HepG2 (cell line): ENCODE data around the gene FCN1. TPM values are rescaled to one million over a fixed set of nuclear protein-coding genes. Genes with fewer than 3 reads are reported as not detected.

Source experiments
- ATAC-seq: fragments of 200-7000 bp; cut with Tn5 transposase; 3 replicates; pipeline ENCODE4 v1.9.1; 2020; ENCODE audit warnings: mild to moderate bottlenecking, moderate library complexity
- BruUV-seq: library from RNA; stranded (reverse); fragments of 400-500 nt; replicated peaks from 2 replicates; lab custom pipeline; 2021; lab: Mats Ljungman, UMichigan
- CTCF ChIA-PET: fragments of 300-600 bp; formaldehyde crosslinking; extraction: SDS; loops from one replicate; lab custom pipeline; 2021; ENCODE audit warnings: low total read pairs, inconsistent platforms, low intra/inter-chr PET ratio; lab: Yijun Ruan, JAX
- POLR2A ChIA-PET: fragments of 350-600 bp; sonication (Branson Sonifier 250); formaldehyde crosslinking; loops from one replicate; lab custom pipeline; 2020; ENCODE audit warnings: antibody characterized with exemption, inconsistent platforms; lab: Yijun Ruan, JAX
- DNase-seq: peaks from one replicate; pipeline ENCODE4 v3.0.0-alpha.2; 2015; ENCODE audit warnings: low spot score
- FAIRE-seq: peaks from 3 replicates; lab custom pipeline; 2011; peaks lifted over from hg19 to GRCh38; lab: Jason Lieb, UNC
- H2AFZ ChIP-seq: one replicate; pipeline ENCODE4 v1.6.1; 2011; ENCODE audit warnings: low read length, inconsistent platforms
- H3K27ac ChIP-seq: fragments of 300-600 bp; 3 replicates; pipeline ENCODE4 v1.8.0; 2011; ENCODE audit warnings: mixed run types, mild to moderate bottlenecking, mixed read lengths, low read length, inconsistent platforms; ENCODE audit not compliant: insufficient read depth; ENCODE audit errors: extremely low read length
- H3K27me3 ChIP-seq, 2 experiments: fragments of 200-600 bp in 1 of 2; 2 replicates in 1 of 2; 3 replicates in 1 of 2; pipeline versions ENCODE4 v1.6.0 to v1.8.0; 2011; ENCODE audit warnings: low read length in 2 of 2, mild to moderate bottlenecking in 2 of 2, moderate library complexity in 2 of 2, inconsistent platforms in 1 of 2; ENCODE audit not compliant: insufficient read depth in 2 of 2, control insufficient read depth in 1 of 2
- H3K36me3 ChIP-seq, 2 experiments: fragments of 200-600 bp in 1 of 2; replicated peaks in 1 of 2; 2 replicates in 1 of 2; 3 replicates in 1 of 2; pipeline versions ENCODE4 v1.5.1 to v1.8.0; 2011; ENCODE audit warnings: low read length in 2 of 2, inconsistent platforms in 1 of 2; ENCODE audit not compliant: insufficient read depth in 2 of 2, control insufficient read depth in 1 of 2
- H3K4me1 ChIP-seq: 2 replicates; pipeline ENCODE4 v1.5.1; 2012; ENCODE audit warnings: low read length, inconsistent platforms; ENCODE audit not compliant: insufficient read depth
- H3K4me2 ChIP-seq: 2 replicates; pipeline ENCODE4 v1.6.0; 2011; ENCODE audit warnings: low read depth, low read length, inconsistent platforms
- H3K4me3 ChIP-seq, 3 experiments: fragments of 200-600 bp in 1 of 3; sonication (generic), shearing (Covaris generic) in 1 of 3; replicated peaks in 1 of 3; 2 replicates each; pipeline ENCODE4 v1.5.1; 2011 to 2016; ENCODE audit warnings: low read length in 3 of 3, inconsistent platforms in 2 of 3, low read depth in 2 of 3, mild to moderate bottlenecking in 2 of 3, control low read depth in 1 of 3, mixed read lengths in 1 of 3; ENCODE audit not compliant: insufficient read depth in 1 of 3
- H3K79me2 ChIP-seq: one replicate; pipeline ENCODE4 v1.6.1; 2011; ENCODE audit warnings: low read length, inconsistent platforms; ENCODE audit not compliant: insufficient read depth
- H3K9ac ChIP-seq: 2 replicates; pipeline ENCODE4 v1.6.0; 2011; ENCODE audit warnings: mild to moderate bottlenecking, low read depth, low read length, inconsistent platforms; ENCODE audit not compliant: insufficient read depth
- H3K9me3 ChIP-seq: 2 replicates; pipeline ENCODE4 v1.5.1; 2012; ENCODE audit warnings: mild to moderate bottlenecking, low read length
- H4K20me1 ChIP-seq: 2 replicates; pipeline ENCODE4 v1.6.0; 2011; ENCODE audit warnings: inconsistent platforms, mild to moderate bottlenecking, low read length, moderate library complexity; ENCODE audit not compliant: insufficient read depth
- KDM2A ChIP-seq: sonication (generic); formaldehyde crosslinking; IDR thresholded peaks from 2 replicates; pipeline ENCODE4 v1.4.0; 2020; ENCODE audit warnings: low read depth, missing genetic modification reagents, borderline replicate concordance
- MNT ChIP-seq: fragments of 450-650 bp; IDR thresholded peaks from 2 replicates; pipeline ENCODE4 v1.6.1; 2016
- NFAT5 ChIP-seq: sonication (generic); formaldehyde crosslinking; IDR thresholded peaks from 2 replicates; pipeline ENCODE4 v1.4.0; 2020; ENCODE audit warnings: missing genetic modification reagents
- NFKBIZ ChIP-seq: IDR thresholded peaks from 2 replicates; pipeline ENCODE4 v1.6.1; 2018; ENCODE audit warnings: missing genetic modification reagents, missing compliant biosample characterization
- PLRG1 ChIP-seq: fragments of 450-650 bp; conservative IDR thresholded peaks from 2 replicates; pipeline ENCODE4 v1.6.1; 2016
- REXO4 ChIP-seq: sonication (generic); formaldehyde crosslinking; IDR thresholded peaks from 2 replicates; pipeline ENCODE4 v1.8.0; 2022; ENCODE audit warnings: missing genetic modification reagents, mild to moderate bottlenecking, borderline replicate concordance
- TEAD2 ChIP-seq: sonication (generic); formaldehyde crosslinking; IDR thresholded peaks from 2 replicates; pipeline ENCODE4 v1.9.0; 2021; ENCODE audit warnings: missing genetic modification reagents
- ZNF326 ChIP-seq: sonication (generic); formaldehyde crosslinking; IDR thresholded peaks from 2 replicates; pipeline ENCODE4 v1.4.0; 2020; ENCODE audit warnings: missing genetic modification reagents, borderline replicate concordance
- ZNF790 ChIP-seq: sonication (generic); formaldehyde crosslinking; IDR thresholded peaks from 2 replicates; pipeline ENCODE4 v1.8.0; 2022; ENCODE audit warnings: missing genetic modification reagents, mild to moderate bottlenecking, borderline replicate concordance
- WGBS: methylation state at CpG from one replicate; pipeline ENCODE4 v1.1.6; 2017; ENCODE audit warnings: low lambda C conversion rate; 5-methylcytosine and 5-hydroxymethylcytosine counted together
- in situ Hi-C: cut with HindIII; loops from 2 replicates; pipeline ENCODE4 v1.10.0; 2017; ENCODE audit warnings: low pct_unique_long_range_greater_than_20kb; ENCODE audit not compliant: extremely low pct_ligation_motif_present
- intact Hi-C: fragments of 100-400 bp; cut with micrococcal nuclease; formaldehyde crosslinking; loops from one replicate; pipeline ENCODE4 v1.10.0; 2022; ENCODE audit not compliant: unreplicated experiment
- polyA plus RNA-seq, 8 experiments: library from polyadenylated mRNA; depleted of rRNA in 3 of 8; stranded (reverse) in 7 of 8; unstranded in 1 of 8; fragments of >200 nt; fragmentation: Illumina TruSeq in 4 of 8; extraction: Trizol in 4 of 8; gene quantifications; 2 replicates each; pipeline versions ENCODE4 v1.2.1 to v1.2.3, GENCODE V29; 2011 to 2016; ENCODE audit warnings: low read depth in 4 of 8, missing spikeins in 1 of 8, mixed read lengths in 1 of 8; ENCODE audit not compliant: insufficient read depth in 1 of 8
- total RNA-seq, 5 experiments: library from RNA; depleted of rRNA; stranded (reverse); fragments of >200 nt; fragmentation: Illumina TruSeq; extraction: Trizol; gene quantifications; 2 replicates each; pipeline ENCODE4 v1.2.3, GENCODE V29; 2016; ENCODE audit warnings: low read depth in 1 of 5

FCN1 gene
- total and polyA plus RNA-seq, 2 of the 13 experiments (the other 11 are each of a cell fraction or from before 2014, with no cell fraction given) = not detected

- TF ChIP-seq NFAT5 (CRISPR knock-in tag) = no peak
- TF ChIP-seq NFKBIZ (CRISPR knock-in tag) = no peak
- no peak for TF ChIP-seq PLRG1
- TF ChIP-seq REXO4 = no peak
- TF ChIP-seq ZNF790 (CRISPR knock-in tag) = no peak
- no peak for TF ChIP-seq KDM2A (CRISPR knock-in tag)
- TF ChIP-seq ZNF326 (CRISPR knock-in tag) = no peak
These were observed 27.6 kb downstream of the FCN1 start (continued) for GRCh38 chr9:134890155-134890495.

- FAIRE-seq = no peak
- BruUV-seq = no TSS peak
- Histone ChIP-seq H3K27me3 (peaks cover 7 to 60% of the 10 kb centered on the region in 2 experiments), H3K4me1 (no peaks in the 10 kb centered on the region), H3K4me3 (no peak overlapping the region), H3K36me3 (no peaks in the 10 kb centered on the region), H4K20me1 (no peaks in the 10 kb centered on the region), H3K27ac (no peak overlapping the region), H3K79me2 (no peaks in the 10 kb centered on the region), H2AFZ (no peak overlapping the region), H3K9ac (no peak overlapping the region), H3K9me3 (no peaks in the 10 kb centered on the region), H3K4me2 (no peak overlapping the region)
- POLR2A ChIA-PET = no interaction called here
- no peak for ATAC-seq
- in situ Hi-C loops (no loop called here), intact Hi-C loops (no loop called here)
- TF ChIP-seq MNT (peak; percentile 50), TEAD2 (no peak)
- CTCF ChIA-PET = no interaction called here
- DNase-seq = no peak
- 7% methylated on average over 6 of the region's 10 CpGs for WGBS
These were observed 28.1 kb downstream of the FCN1 start for GRCh38 chr9:134889386-134890154.
